Right lobe of liver (tissue), 4 donors: ENCODE results near the gene EIF4A2.

Experiments
- CTCF ChIP-seq, 4 donors: fragments of 200-600 bp in 3 of 4; fragments of 450-650 bp in 1 of 4; IDR thresholded peaks; one replicate each; pipeline versions ENCODE4 v1.5.1 to v1.8.0; 2016 to 2022; ENCODE audit warnings: antibody characterized with exemption in 4 of 4, mild to moderate bottlenecking in 2 of 4
- POLR2A ChIP-seq: fragments of 450-650 bp; IDR thresholded peaks from one replicate; pipeline ENCODE4 v1.6.1; 2017; ENCODE audit warnings: antibody characterized with exemption, mild to moderate bottlenecking
- donor health status: DM: no; HTN: no; CAD: no.
- donor health status: DM: no; HTN: no; CAD: no.
- donor health status: DM: no; HTN: yes; CAD: no.

GRCh38 chr3:186826410-186826975, 43.1 kb downstream of the EIF4A2 start:
- TF ChIP-seq CTCF (IDR thresholded peaks at IDR 0.05), result no peak
- no peak for TF ChIP-seq POLR2A
